ENCODE results near the gene PIP5K1B. TPM values are rescaled to one million over a fixed set of nuclear protein-coding genes. Genes with fewer than 3 reads are reported as not detected.

Gene PIP5K1B
- total RNA-seq, 1 experiment from 2014 or later: 0.20 TPM

DNA sequence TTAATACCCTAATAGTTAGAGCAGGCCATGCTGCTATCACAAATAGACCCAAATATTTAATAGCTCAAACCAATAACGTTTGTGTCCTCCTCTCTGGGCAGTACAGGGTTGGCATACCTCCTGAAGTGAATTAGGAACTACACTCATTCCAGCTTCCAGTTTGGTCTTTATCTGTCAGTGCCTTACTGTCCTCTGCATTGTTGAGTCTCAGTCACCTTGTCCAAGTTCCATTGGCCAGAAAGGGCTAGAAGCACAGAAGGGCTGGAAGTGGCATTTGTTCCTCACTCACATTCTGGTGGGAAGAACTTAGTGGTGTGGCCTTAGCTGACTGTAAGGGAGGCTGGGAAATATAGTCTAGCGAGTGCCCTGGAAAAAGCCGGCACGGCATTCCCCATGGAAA is 341.7 kb downstream of the PIP5K1B start:
- no peak overlapping the region for H3K4me2 ChIP-seq (ENCODE audit: low read length)
- DNase-seq (ENCODE audit: low read depth, low spot score) (no peak), ATAC-seq (no peak)
- peaks cover 7% of the 10 kb centered on the region in 2 experiments; a peak in 3 of 4 replicates for H3K36me3 ChIP-seq (ENCODE audit: control insufficient read depth in 1 of 2, insufficient read depth in 2 of 2, low read length in 2 of 2)
- no peak for TF ChIP-seq SIN3A (IDR thresholded peaks at IDR 0.05; ENCODE audit: low read depth)
- TF ChIP-seq ZFX (IDR thresholded peaks at IDR 0.05): no peak
- no peak for TF ChIP-seq CEBPB (IDR thresholded peaks at IDR 0.05; ENCODE audit: low read depth)
- TF ChIP-seq, protein P1, sequence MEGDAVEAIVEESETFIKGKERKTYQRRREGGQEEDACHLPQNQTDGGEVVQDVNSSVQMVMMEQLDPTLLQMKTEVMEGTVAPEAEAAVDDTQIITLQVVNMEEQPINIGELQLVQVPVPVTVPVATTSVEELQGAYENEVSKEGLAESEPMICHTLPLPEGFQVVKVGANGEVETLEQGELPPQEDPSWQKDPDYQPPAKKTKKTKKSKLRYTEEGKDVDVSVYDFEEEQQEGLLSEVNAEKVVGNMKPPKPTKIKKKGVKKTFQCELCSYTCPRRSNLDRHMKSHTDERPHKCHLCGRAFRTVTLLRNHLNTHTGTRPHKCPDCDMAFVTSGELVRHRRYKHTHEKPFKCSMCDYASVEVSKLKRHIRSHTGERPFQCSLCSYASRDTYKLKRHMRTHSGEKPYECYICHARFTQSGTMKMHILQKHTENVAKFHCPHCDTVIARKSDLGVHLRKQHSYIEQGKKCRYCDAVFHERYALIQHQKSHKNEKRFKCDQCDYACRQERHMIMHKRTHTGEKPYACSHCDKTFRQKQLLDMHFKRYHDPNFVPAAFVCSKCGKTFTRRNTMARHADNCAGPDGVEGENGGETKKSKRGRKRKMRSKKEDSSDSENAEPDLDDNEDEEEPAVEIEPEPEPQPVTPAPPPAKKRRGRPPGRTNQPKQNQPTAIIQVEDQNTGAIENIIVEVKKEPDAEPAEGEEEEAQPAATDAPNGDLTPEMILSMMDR (IDR thresholded peaks at IDR 0.05 in 2 of 3, conservative IDR thresholded peaks at IDR 0.05 in 1 of 3; ENCODE audit: borderline replicate concordance in 1 of 3, insufficient read depth in 1 of 3, low read depth in 2 of 3, low read length in 2 of 3): no peak
- TF ChIP-seq EZH2phosphoT487 (IDR thresholded peaks at IDR 0.05; ENCODE audit: borderline replicate concordance): no peak
- no peak for TF ChIP-seq RAD21 (IDR thresholded peaks at IDR 0.05; ENCODE audit: low read depth)
- TF ChIP-seq CBX3 (IDR thresholded peaks at IDR 0.05; ENCODE audit: low read depth): no peak
- RAD21 ChIA-PET (ENCODE audit: low non-redundant PET in 1 of 2, low total read pairs in 2 of 2, uncharacterized antibody in 2 of 2, unreplicated experiment in 2 of 2): no interaction called here
- H3K79me2 ChIP-seq (ENCODE audit: insufficient read depth, low read length): peaks cover 32% of the 10 kb centered on the region
- CTCF ChIA-PET: no interaction called here
- BruUV-seq (replicated peaks): no TSS peak
- H4K20me1 ChIP-seq (ENCODE audit: insufficient read depth): no peaks in the 10 kb centered on the region
- no peak overlapping the region for H3K4me3 ChIP-seq (replicated peaks in 1 of 2; ENCODE audit: low read depth in 1 of 2, low read length in 2 of 2)
- H3K9me3 ChIP-seq (ENCODE audit: control insufficient read depth in 1 of 2, insufficient read depth in 1 of 2, low read depth in 1 of 2, low read length in 2 of 2): no peaks in the 10 kb centered on the region
- H2AFZ ChIP-seq (ENCODE audit: low read depth, low read length, poor library complexity, severe bottlenecking): no peak overlapping the region
- no peak overlapping the region for H3K27ac ChIP-seq (ENCODE audit: low read depth, low read length)
- intact Hi-C loops (cut with micrococcal nuclease): no loop called here
- H3K9ac ChIP-seq (ENCODE audit: low read length): no peak overlapping the region
- H3K4me1 ChIP-seq (ENCODE audit: control insufficient read depth in 1 of 2, insufficient read depth in 2 of 2, low read length in 2 of 2): no peaks in the 10 kb centered on the region; a peak in 1 of 4 replicates
- POLR2A ChIA-PET: no interaction called here
- no peaks in the 10 kb centered on the region for H3K9me2 ChIP-seq (ENCODE audit: insufficient read depth)
- H3K27me3 ChIP-seq (ENCODE audit: insufficient read depth, low read length): no peaks in the 10 kb centered on the region

- RAD21 ChIA-PET (ENCODE audit: low non-redundant PET in 1 of 2, low total read pairs in 2 of 2, uncharacterized antibody in 2 of 2, unreplicated experiment in 2 of 2): no interaction called here
- intact Hi-C loops (cut with micrococcal nuclease): no loop called here
- no peaks in the 10 kb centered on the region for H3K9me3 ChIP-seq (ENCODE audit: control insufficient read depth in 1 of 2, insufficient read depth in 1 of 2, low read depth in 1 of 2, low read length in 2 of 2)
- BruUV-seq (replicated peaks): no TSS peak
- H4K20me1 ChIP-seq (ENCODE audit: insufficient read depth): no peaks in the 10 kb centered on the region
- H3K27ac ChIP-seq (ENCODE audit: low read depth, low read length): no peak overlapping the region
- ATAC-seq: no peak
- H3K27me3 ChIP-seq (ENCODE audit: insufficient read depth, low read length): no peaks in the 10 kb centered on the region
- no peak overlapping the region for H3K4me3 ChIP-seq (replicated peaks in 1 of 2; ENCODE audit: low read depth in 1 of 2, low read length in 2 of 2)
- no peak overlapping the region for H2AFZ ChIP-seq (ENCODE audit: low read depth, low read length, poor library complexity, severe bottlenecking)
- H3K4me1 ChIP-seq (ENCODE audit: control insufficient read depth in 1 of 2, insufficient read depth in 2 of 2, low read length in 2 of 2): no peaks in the 10 kb centered on the region; a peak in 1 of 4 replicates
- peaks cover 25% of the 10 kb centered on the region for H3K79me2 ChIP-seq (ENCODE audit: insufficient read depth, low read length)
- no peaks in the 10 kb centered on the region for H3K9me2 ChIP-seq (ENCODE audit: insufficient read depth)
- CTCF ChIA-PET: no interaction called here
- H3K9ac ChIP-seq (ENCODE audit: low read length): no peak overlapping the region
- DNase-seq (ENCODE audit: low read depth, low spot score): no peak
- no peak overlapping the region for H3K4me2 ChIP-seq (ENCODE audit: low read length)
- peaks cover 7% of the 10 kb centered on the region in 2 experiments; a peak in 3 of 4 replicates for H3K36me3 ChIP-seq (ENCODE audit: control insufficient read depth in 1 of 2, insufficient read depth in 2 of 2, low read length in 2 of 2)
- POLR2A ChIA-PET: no interaction called here
- TF ChIP-seq EGR1 (IDR thresholded peaks at IDR 0.05; ENCODE audit: low read depth): no peak
- no peak for TF ChIP-seq CBX3 (IDR thresholded peaks at IDR 0.05; ENCODE audit: low read depth)
- no peak for TF ChIP-seq ZFX (IDR thresholded peaks at IDR 0.05)
- TF ChIP-seq, protein P2, sequence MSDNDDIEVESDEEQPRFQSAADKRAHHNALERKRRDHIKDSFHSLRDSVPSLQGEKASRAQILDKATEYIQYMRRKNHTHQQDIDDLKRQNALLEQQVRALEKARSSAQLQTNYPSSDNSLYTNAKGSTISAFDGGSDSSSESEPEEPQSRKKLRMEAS (IDR thresholded peaks at IDR 0.05): no peak
- TF ChIP-seq ZNF274 (IDR thresholded peaks at IDR 0.05; ENCODE audit: low read depth, low read length): no peak
- TF ChIP-seq, protein P1 (IDR thresholded peaks at IDR 0.05 in 2 of 3, conservative IDR thresholded peaks at IDR 0.05 in 1 of 3; ENCODE audit: borderline replicate concordance in 1 of 3, insufficient read depth in 1 of 3, low read depth in 2 of 3, low read length in 2 of 3): no peak
- no peak for TF ChIP-seq POLR2AphosphoS5 (IDR thresholded peaks at IDR 0.05; ENCODE audit: low read depth, low read length)
- no peak for TF ChIP-seq POLR2A (IDR thresholded peaks at IDR 0.05; ENCODE audit: borderline replicate concordance, extremely low read depth, insufficient read depth, insufficient read length)
- no peak for TF ChIP-seq SIN3A (IDR thresholded peaks at IDR 0.05; ENCODE audit: low read depth)
- no peak for TF ChIP-seq SP1 (IDR thresholded peaks at IDR 0.05; ENCODE audit: low read depth)
- TF ChIP-seq SRF (IDR thresholded peaks at IDR 0.05; ENCODE audit: low read depth): no peak
These were observed 342.3 kb downstream of the PIP5K1B start for GRCh38 chr9:69047371-69047770.

Measured in HCT116 (cell line).